Activated T-helper 17 cell treated with anti-CD3 and anti-CD28 coated beads, Interleukin-2, amount 50 U/mL, for 72 hours (primary cell): ENCODE results near the gene TMEM9. TPM values are rescaled to one million over a fixed set of nuclear protein-coding genes. Genes with fewer than 3 reads are reported as not detected.

Experiments used
- ATAC-seq: fragments of 150-1000 bp; cut with Tn5 transposase; replicated peaks from 2 replicates; pipeline ENCODE4 v1.10.0; 2021; ENCODE audit warnings: mild to moderate bottlenecking, moderate library complexity
- H3K27ac Mint-ChIP-seq: one replicate; pipeline ENCODE4 v1.8.0; 2022; ENCODE audit warnings: mixed read lengths
- H3K27me3 Mint-ChIP-seq: one replicate; pipeline ENCODE4 v1.8.0; 2022; ENCODE audit warnings: mixed read lengths
- H3K36me3 Mint-ChIP-seq: one replicate; pipeline ENCODE4 v1.8.0; 2022; ENCODE audit warnings: low read depth, mild to moderate bottlenecking, mixed read lengths
- H3K4me1 Mint-ChIP-seq: one replicate; pipeline ENCODE4 v1.8.0; 2022; ENCODE audit warnings: mixed read lengths
- H3K4me3 Mint-ChIP-seq: one replicate; pipeline ENCODE4 v1.8.0; 2022; ENCODE audit warnings: mild to moderate bottlenecking, mixed read lengths
- H3K9me3 Mint-ChIP-seq: one replicate; pipeline ENCODE4 v1.8.0; 2022; ENCODE audit warnings: mixed read lengths
- total RNA-seq, 2 donors: library from RNA; stranded (reverse); gene quantifications; one replicate each; pipeline ENCODE4 v1.2.3, GENCODE V29; 2022

The TMEM9 gene
- total RNA-seq, 2 donors from 2014 or later = 19.5 to 25.7 TPM

GRCh38 chr1:201181726-201182125 is 27.5 kb upstream of the TMEM9 start:
- no peak for ATAC-seq
- Mint-ChIP-seq H3K9me3 (peaks cover 6% of the 10 kb centered on the region), H3K27ac (no peak overlapping the region)

DNA sequence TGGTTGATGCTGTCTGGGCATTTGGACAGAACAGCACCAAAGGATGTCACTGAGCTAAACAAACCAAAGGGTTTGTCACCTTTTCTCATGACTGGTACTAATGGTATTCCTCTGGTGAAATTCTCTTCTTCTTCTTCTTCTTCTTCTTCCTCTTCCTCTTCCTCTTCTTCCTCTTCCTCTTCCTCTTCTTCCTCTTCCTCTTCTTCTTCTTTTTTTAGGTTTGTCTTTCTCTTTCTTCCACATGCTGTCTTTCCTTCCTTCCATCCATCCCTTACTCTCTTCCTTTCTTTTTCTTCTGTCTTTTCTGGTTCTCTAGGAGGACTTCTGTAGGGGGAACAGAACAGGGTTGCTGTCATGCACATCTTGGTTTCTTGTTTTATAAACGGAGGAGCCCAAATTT is 27.0 kb upstream of the TMEM9 start:
- no peak overlapping the region for H3K27ac Mint-ChIP-seq
- H3K4me3 Mint-ChIP-seq = no peak overlapping the region
- H3K9me3 Mint-ChIP-seq = peaks cover 6% of the 10 kb centered on the region
- H3K36me3 Mint-ChIP-seq = no peaks in the 10 kb centered on the region
- no peaks in the 10 kb centered on the region for H3K4me1 Mint-ChIP-seq
- H3K27me3 Mint-ChIP-seq = peaks cover 44% of the 10 kb centered on the region
- no peak for ATAC-seq

More at GRCh38 chr1:201181726-201182125, 27.5 kb upstream of the TMEM9 start:
- no peak overlapping the region for H3K4me3 Mint-ChIP-seq
- H3K36me3 Mint-ChIP-seq = no peaks in the 10 kb centered on the region
- no peaks in the 10 kb centered on the region for H3K4me1 Mint-ChIP-seq
- H3K27me3 Mint-ChIP-seq = peaks cover 44% of the 10 kb centered on the region

DNA sequence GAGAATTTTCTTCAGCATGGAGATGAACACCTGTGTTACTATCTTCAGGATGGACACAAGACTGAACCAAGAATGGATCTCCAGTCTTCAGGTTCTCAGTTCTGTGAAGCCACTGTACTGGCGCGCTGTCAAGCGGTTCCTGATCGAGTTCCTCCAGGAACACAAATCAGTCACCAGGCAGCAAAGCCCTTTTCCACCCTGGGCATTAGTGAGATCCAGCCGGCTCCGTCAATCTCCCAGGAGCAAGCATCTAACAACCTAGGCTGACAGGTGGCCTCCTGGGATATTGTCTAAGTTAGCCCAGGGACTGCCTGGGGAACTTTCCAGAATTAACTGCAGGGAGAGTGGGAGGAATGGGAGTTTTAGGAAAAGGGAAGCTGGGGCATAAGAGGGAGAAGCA is 26.6 kb upstream of the TMEM9 start:
- Mint-ChIP-seq H3K9me3 (peaks cover 6% of the 10 kb centered on the region), H3K4me1 (no peaks in the 10 kb centered on the region), H3K27me3 (peaks cover 44% of the 10 kb centered on the region), H3K36me3 (no peaks in the 10 kb centered on the region), H3K27ac (no peak overlapping the region), H3K4me3 (no peak overlapping the region)
- no peak for ATAC-seq

DNA sequence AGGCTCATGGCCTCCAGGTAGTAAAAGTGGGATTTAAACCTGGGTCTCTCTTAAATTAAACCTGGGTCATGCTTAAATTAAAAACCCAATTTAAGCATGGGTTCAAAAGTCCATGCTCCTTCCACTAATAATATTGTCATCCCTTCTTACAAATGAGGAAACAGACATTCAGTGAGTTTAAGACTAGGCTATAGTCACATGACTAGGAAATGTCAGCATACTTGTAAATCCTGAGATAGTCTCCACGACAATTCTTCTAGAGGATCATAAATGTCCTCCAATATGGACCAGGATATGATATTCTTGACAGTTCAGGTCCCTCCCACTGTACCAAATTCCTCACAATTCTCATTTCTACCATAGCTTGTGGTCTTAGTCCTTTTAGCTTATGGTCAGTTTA is 25.9 kb upstream of the TMEM9 start:
- H3K27ac Mint-ChIP-seq = no peak overlapping the region

DNA sequence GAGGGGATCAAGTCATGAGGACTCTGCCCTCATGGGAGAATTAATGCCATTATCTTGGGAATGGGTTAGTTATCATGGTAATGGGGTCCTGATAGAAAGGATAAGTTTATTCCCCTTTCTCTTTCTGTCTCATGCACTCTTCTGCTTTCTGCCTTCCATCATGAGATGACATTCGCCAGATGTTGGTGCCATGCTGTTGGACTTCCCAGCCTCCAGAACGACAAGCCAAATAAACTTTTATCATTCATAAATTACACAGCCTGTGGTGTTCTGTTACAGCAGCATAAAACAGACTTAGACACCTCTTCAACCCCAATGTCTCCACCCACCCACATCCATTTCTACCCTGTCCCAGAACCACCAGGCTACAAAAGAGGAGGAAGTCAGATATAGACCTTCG is 24.4 kb upstream of the TMEM9 start:
- H3K36me3 Mint-ChIP-seq = no peaks in the 10 kb centered on the region
- H3K9me3 Mint-ChIP-seq = peaks cover 6% of the 10 kb centered on the region
- H3K27ac Mint-ChIP-seq = no peak overlapping the region
- H3K4me1 Mint-ChIP-seq = no peaks in the 10 kb centered on the region
- peaks cover 40% of the 10 kb centered on the region for H3K27me3 Mint-ChIP-seq
- no peak for ATAC-seq
- no peak overlapping the region for H3K4me3 Mint-ChIP-seq

More for the DNA sequence above, 25.9 kb upstream of the TMEM9 start:
- Mint-ChIP-seq H3K36me3 (no peaks in the 10 kb centered on the region), H3K4me1 (no peaks in the 10 kb centered on the region), H3K4me3 (no peak overlapping the region), H3K27me3 (peaks cover 44% of the 10 kb centered on the region), H3K9me3 (peaks cover 6% of the 10 kb centered on the region)
- ATAC-seq = no peak

- Mint-ChIP-seq H3K36me3 (no peaks in the 10 kb centered on the region), H3K9me3 (peaks cover 6% of the 10 kb centered on the region), H3K27ac (no peak overlapping the region), H3K4me3 (no peak overlapping the region), H3K27me3 (peaks cover 33% of the 10 kb centered on the region), H3K4me1 (peaks cover under 1% of the 10 kb centered on the region)
- ATAC-seq = no peak
Measured at GRCh38 chr1:201176940-201177339, 22.7 kb upstream of the TMEM9 start.

DNA sequence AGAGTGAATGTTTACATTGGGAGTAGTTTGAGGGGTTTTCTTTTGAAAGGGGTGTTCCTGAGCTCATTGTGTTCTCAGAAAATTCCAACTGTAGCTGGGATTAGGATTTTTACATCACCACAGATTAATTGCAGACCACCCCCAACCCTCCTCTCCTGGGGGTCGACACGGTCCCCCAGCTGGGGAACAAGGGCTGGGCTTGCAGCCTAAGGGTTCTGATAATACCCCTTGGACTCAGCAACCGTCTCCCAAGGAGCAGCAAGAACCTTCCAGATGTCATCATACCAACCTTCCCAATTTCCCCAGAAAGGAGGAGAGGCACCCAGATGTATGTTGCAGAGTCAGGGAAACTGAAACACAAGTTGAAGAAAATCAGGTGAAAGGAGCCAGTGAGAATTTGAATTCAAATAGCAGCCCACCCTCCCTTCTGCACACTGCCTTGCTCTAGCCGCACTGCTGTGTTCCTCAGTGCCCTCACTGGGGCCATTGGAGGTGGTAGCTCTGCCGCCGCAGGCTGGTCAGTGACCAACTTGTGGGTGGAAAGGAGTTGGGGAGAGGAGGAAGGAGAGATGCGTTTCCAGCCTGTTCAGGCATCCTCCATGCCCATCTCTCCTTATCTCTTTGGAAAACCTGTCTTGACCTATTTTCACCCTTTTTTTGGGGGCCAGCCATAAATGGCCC is 21.7 kb upstream of the TMEM9 start:
- Mint-ChIP-seq H3K4me1 (peaks cover 6% of the 10 kb centered on the region), H3K4me3 (no peak overlapping the region), H3K27ac (no peak overlapping the region), H3K36me3 (no peaks in the 10 kb centered on the region), H3K9me3 (peaks cover 6% of the 10 kb centered on the region), H3K27me3 (peaks cover 29% of the 10 kb centered on the region)
- no peak for ATAC-seq

- Mint-ChIP-seq H3K9me3 (no peaks in the 10 kb centered on the region), H3K27ac (peak overlapping the region; percentile 7), H3K36me3 (no peaks in the 10 kb centered on the region), H3K4me1 (peaks cover 6% of the 10 kb centered on the region), H3K4me3 (no peak overlapping the region), H3K27me3 (peaks cover 15% of the 10 kb centered on the region)
- no peak for ATAC-seq
Measured at GRCh38 chr1:201173736-201174135, 19.5 kb upstream of the TMEM9 start.

- Mint-ChIP-seq H3K27ac (peak overlapping the region; percentile 7), H3K27me3 (peaks cover 12% of the 10 kb centered on the region), H3K4me1 (peaks cover 6% of the 10 kb centered on the region), H3K9me3 (no peaks in the 10 kb centered on the region), H3K36me3 (no peaks in the 10 kb centered on the region), H3K4me3 (no peak overlapping the region)
- ATAC-seq = no peak
Measured at GRCh38 chr1:201172999-201173610, 18.8 kb upstream of the TMEM9 start.

DNA sequence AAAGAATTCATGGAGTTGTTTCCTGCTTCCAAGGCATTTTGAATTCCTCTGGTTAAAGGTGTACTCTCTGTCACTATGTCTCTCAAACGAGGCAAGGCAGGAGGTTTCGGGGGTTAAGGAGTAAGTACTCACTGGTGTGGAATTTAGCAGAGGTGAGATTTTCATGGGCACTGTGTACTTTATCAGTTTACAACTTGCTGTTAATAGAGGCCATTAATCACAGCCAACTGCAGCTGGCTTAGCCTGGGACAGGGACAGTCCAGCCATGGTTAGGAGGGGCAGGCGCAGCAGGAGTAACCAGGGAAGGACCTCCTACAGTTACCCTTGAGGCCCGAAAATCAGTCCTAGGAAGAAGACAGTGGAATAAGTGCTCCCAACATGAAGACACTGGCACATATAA is 18.1 kb upstream of the TMEM9 start:
- Mint-ChIP-seq H3K27ac (peak overlapping the region; percentile 96), H3K4me3 (peak overlapping the region; percentile 86)
- no peak for ATAC-seq

DNA sequence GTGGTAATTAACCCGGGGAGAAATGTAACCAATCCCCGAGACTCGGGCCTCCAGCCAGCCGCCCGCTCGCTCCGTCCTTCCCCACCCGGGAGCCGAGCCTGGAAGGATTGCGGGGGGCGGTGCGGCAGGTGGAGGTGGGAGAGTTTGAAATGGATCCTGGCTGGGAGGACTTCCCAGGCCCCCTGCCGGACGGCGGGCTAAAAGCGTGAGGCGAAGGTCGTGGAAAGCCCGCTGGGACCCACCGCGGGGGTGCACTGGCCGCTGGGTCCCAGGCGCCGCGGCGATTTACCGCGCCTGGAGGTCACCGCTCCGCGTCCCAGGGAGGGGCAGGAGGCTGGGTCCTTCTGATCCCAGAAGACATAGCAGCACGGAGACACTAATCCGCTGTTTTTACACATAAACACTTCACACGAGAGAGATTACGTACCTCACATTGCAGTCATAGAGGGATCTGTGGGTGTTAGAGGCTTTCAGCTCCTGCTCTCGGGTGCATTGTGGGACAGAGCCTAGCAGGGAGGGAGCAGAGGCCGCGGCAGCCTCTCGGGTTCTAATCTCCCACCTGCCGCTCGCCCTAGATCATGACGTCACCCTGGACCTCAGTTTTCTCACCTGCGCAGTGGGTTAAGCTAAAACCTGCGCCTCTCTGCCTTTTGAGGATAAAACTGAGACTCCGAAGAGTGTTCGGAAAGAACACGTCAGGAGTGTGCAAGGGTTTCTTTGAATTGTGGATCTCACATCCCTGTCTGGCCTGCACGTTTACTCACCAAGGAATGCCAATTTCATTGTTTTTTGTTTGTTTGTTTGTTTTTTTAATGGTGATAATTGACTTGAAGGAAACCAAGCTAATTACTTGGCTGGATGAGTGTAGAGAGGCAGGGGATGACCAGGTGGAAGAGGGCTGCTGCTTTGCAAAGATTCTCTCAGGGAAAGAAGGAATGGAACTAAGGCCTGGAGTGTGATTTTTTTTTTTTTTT is 17.1 kb upstream of the TMEM9 start:
- H3K27me3 Mint-ChIP-seq = peaks cover 3% of the 10 kb centered on the region
- H3K36me3 Mint-ChIP-seq = no peaks in the 10 kb centered on the region
- peak overlapping the region; percentile 96 for H3K27ac Mint-ChIP-seq
- no peaks in the 10 kb centered on the region for H3K9me3 Mint-ChIP-seq
- peak overlapping the region; percentile 86 for H3K4me3 Mint-ChIP-seq
- H3K4me1 Mint-ChIP-seq = peaks cover 6% of the 10 kb centered on the region
- ATAC-seq = peak; percentile 82

More for the DNA sequence above, 18.1 kb upstream of the TMEM9 start:
- H3K9me3 Mint-ChIP-seq = no peaks in the 10 kb centered on the region
- peaks cover 6% of the 10 kb centered on the region for H3K4me1 Mint-ChIP-seq
- H3K36me3 Mint-ChIP-seq = no peaks in the 10 kb centered on the region
- H3K27me3 Mint-ChIP-seq = peaks cover 6% of the 10 kb centered on the region

GRCh38 chr1:201170533-201171062 is 16.3 kb upstream of the TMEM9 start:
- peak overlapping the region; percentile 96 for H3K27ac Mint-ChIP-seq
- peaks cover 6% of the 10 kb centered on the region for H3K4me1 Mint-ChIP-seq
- peak overlapping the region; percentile 86 for H3K4me3 Mint-ChIP-seq
- peaks cover 3% of the 10 kb centered on the region for H3K27me3 Mint-ChIP-seq
- H3K9me3 Mint-ChIP-seq = no peaks in the 10 kb centered on the region
- ATAC-seq = peak; percentile 89
- H3K36me3 Mint-ChIP-seq = no peaks in the 10 kb centered on the region

- Mint-ChIP-seq H3K27ac (peak overlapping the region; percentile 96), H3K27me3 (peaks cover 3% of the 10 kb centered on the region), H3K4me3 (peak overlapping the region; percentile 86), H3K4me1 (peaks cover 6% of the 10 kb centered on the region), H3K36me3 (no peaks in the 10 kb centered on the region), H3K9me3 (no peaks in the 10 kb centered on the region)
- ATAC-seq = no peak
Measured at GRCh38 chr1:201169971-201170532, 15.8 kb upstream of the TMEM9 start.

DNA sequence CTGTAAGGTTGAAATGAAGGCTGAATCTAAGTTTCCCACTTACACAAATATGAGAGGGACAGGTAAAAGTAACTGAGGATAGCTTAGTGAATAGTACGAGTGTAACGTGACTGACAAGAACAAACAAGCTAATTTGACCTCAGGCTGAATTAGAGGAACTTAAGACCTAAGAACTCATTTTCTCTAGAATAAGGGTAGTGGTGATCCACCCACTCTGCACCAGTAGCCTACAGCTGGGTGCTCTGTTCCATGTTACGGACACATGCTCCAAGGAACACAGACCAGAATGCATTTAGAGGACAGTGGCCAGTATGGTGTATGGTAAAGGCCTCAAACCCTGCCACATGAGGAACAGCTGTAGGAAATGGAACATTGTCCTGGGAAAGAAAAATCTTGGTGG is 14.9 kb upstream of the TMEM9 start:
- H3K27ac Mint-ChIP-seq = no peak overlapping the region
- H3K9me3 Mint-ChIP-seq = no peaks in the 10 kb centered on the region
- H3K4me1 Mint-ChIP-seq = peaks cover 6% of the 10 kb centered on the region
- ATAC-seq = no peak
- H3K27me3 Mint-ChIP-seq = no peaks in the 10 kb centered on the region
- no peaks in the 10 kb centered on the region for H3K36me3 Mint-ChIP-seq
- no peak overlapping the region for H3K4me3 Mint-ChIP-seq
